Nephron (organoid): ENCODE data around the gene TGFB2.

ENCODE experiments used
- H3K27ac Mint-ChIP-seq, 3 experiments: 2 replicates each; pipeline ENCODE4 v1.8.0; 2020; ENCODE audit warnings: mixed read lengths in 3 of 3, mild to moderate bottlenecking in 2 of 3, moderate library complexity in 1 of 3
- H3K27me3 Mint-ChIP-seq: 2 replicates; pipeline ENCODE4 v1.8.0; 2021; ENCODE audit warnings: low read depth, mild to moderate bottlenecking, moderate library complexity, mixed read lengths
- H3K36me3 Mint-ChIP-seq: 2 replicates; pipeline ENCODE4 v1.8.0; 2020; ENCODE audit warnings: low read depth, mixed read lengths
- H3K4me1 Mint-ChIP-seq: 2 replicates; pipeline ENCODE4 v1.8.0; 2020; ENCODE audit warnings: mixed read lengths
- H3K4me3 Mint-ChIP-seq, 3 experiments: 2 replicates each; pipeline ENCODE4 v1.8.0; 2020; ENCODE audit warnings: mild to moderate bottlenecking in 3 of 3, mixed read lengths in 3 of 3, moderate library complexity in 2 of 3
- H3K9me3 Mint-ChIP-seq: 2 replicates; pipeline ENCODE4 v1.8.0; 2020; ENCODE audit warnings: mixed read lengths
- CTCF ChIP-seq, 3 experiments: fragments of 200-600 bp; sonication (generic); IDR thresholded peaks; one replicate each; pipeline ENCODE4 v1.5.0; 2021; ENCODE audit warnings: antibody characterized with exemption in 3 of 3; ENCODE audit not compliant: unreplicated experiment in 3 of 3

Gene TGFB2

GRCh38 chr1:218301217-218301616 lies 43.9 kb upstream of the TGFB2 start:
- H3K9me3 Mint-ChIP-seq, result no peaks in the 10 kb centered on the region
- no peaks in the 10 kb centered on the region for H3K27me3 Mint-ChIP-seq
- H3K4me1 Mint-ChIP-seq, result peaks cover 20% of the 10 kb centered on the region
- H3K27ac Mint-ChIP-seq, result no peak overlapping the region
- H3K4me3 Mint-ChIP-seq, result no peak overlapping the region
- H3K36me3 Mint-ChIP-seq, result peaks cover 6% of the 10 kb centered on the region
- no peak for TF ChIP-seq CTCF (IDR thresholded peaks at IDR 0.05; ENCODE audit: unreplicated experiment in 3 of 3)

GRCh38 chr1:218302155-218302554 lies 43.0 kb upstream of the TGFB2 start:
- Mint-ChIP-seq H3K27ac (no peak overlapping the region), H3K4me3 (no peak overlapping the region), H3K4me1 (peaks cover 20% of the 10 kb centered on the region), H3K27me3 (no peaks in the 10 kb centered on the region), H3K9me3 (no peaks in the 10 kb centered on the region), H3K36me3 (peaks cover 8% of the 10 kb centered on the region)
- no peak for TF ChIP-seq CTCF (IDR thresholded peaks at IDR 0.05; ENCODE audit: unreplicated experiment in 3 of 3)

- Mint-ChIP-seq H3K36me3 (peaks cover 16% of the 10 kb centered on the region), H3K27me3 (no peaks in the 10 kb centered on the region), H3K4me3 (no peak overlapping the region), H3K4me1 (peaks cover 20% of the 10 kb centered on the region), H3K9me3 (no peaks in the 10 kb centered on the region), H3K27ac (no peak overlapping the region)
- TF ChIP-seq CTCF (IDR thresholded peaks at IDR 0.05; ENCODE audit: unreplicated experiment in 3 of 3), result no peak
Observed at GRCh38 chr1:218303176-218303879, 41.8 kb upstream of the TGFB2 start.

- Mint-ChIP-seq H3K36me3 (peaks cover 24% of the 10 kb centered on the region), H3K9me3 (no peaks in the 10 kb centered on the region), H3K27ac (peak overlapping the region in 2 of 3 experiments; percentile 36 to 38), H3K27me3 (no peaks in the 10 kb centered on the region), H3K4me1 (peaks cover 14% of the 10 kb centered on the region), H3K4me3 (no peak overlapping the region)
- no peak for TF ChIP-seq CTCF (IDR thresholded peaks at IDR 0.05; ENCODE audit: unreplicated experiment in 3 of 3)
Observed at GRCh38 chr1:218304281-218305039, 40.7 kb upstream of the TGFB2 start.

- Mint-ChIP-seq H3K9me3 (no peaks in the 10 kb centered on the region), H3K4me3 (no peak overlapping the region), H3K4me1 (peaks cover 14% of the 10 kb centered on the region), H3K36me3 (peaks cover 32% of the 10 kb centered on the region), H3K27ac (peak overlapping the region in 2 of 3 experiments; percentile 1 to 38), H3K27me3 (no peaks in the 10 kb centered on the region)
- TF ChIP-seq CTCF (IDR thresholded peaks at IDR 0.05; ENCODE audit: unreplicated experiment in 3 of 3), result no peak
Observed at GRCh38 chr1:218305472-218306064, 39.6 kb upstream of the TGFB2 start.
